ENCODE data around the gene DNM3. TPM values are rescaled to one million over a fixed set of nuclear protein-coding genes. Genes with fewer than 3 reads are reported as not detected.

The DNM3 gene
- total RNA-seq, 1 experiment from 2014 or later = 2.7 TPM

DNA sequence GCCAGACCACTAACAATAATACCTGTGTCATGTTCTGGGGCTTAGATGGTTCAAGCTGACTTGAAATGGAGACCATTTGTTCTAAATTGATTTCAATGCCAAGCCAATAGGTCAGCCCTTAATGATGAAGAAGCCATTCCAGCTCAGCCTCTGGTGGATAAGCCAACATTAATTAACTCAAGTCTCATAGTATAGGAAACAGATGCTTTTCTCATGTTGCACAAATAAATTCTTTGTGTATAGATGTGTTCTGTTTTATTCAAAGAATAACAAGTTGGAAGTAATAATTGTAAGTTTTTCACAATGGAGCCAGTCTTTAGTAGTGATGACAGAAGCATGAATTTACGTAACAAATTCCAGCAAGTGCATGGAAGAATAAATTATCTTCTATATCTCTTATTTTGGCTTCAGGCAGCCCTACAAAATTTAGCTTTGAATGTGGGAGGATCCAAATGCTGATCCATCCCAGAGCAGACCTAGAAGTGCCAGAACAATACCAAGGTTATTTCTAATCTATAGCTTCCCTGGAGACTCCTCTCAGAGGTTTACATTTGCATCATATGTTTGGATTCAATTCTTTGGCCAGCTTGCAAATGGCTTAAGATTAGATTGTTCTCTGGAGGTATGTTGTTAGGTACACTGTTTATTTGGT lies 536.9 kb downstream of the DNM3 start:
- H3K27me3 Mint-ChIP-seq (ENCODE audit: low read depth) = no peaks in the 10 kb centered on the region
- no peak overlapping the region for H2BK5ac ChIP-seq (ENCODE audit: insufficient read length, low read length)
- H4K20me1 ChIP-seq (ENCODE audit: control insufficient read depth, insufficient read depth, insufficient read length) = no peaks in the 10 kb centered on the region
- H3K9me3 Mint-ChIP-seq = no peaks in the 10 kb centered on the region
- no peak overlapping the region for H4K8ac ChIP-seq (replicated peaks; ENCODE audit: insufficient read length, low read depth, low read length)
- no peak overlapping the region for H2BK120ac ChIP-seq (ENCODE audit: low read depth, low read length, poor library complexity, severe bottlenecking)
- H3K23me2 ChIP-seq (ENCODE audit: insufficient read length, low read depth, low read length, poor library complexity, severe bottlenecking) = no peaks in the 10 kb centered on the region
- H3K27me3 ChIP-seq (ENCODE audit: insufficient read depth, low read length) = no peaks in the 10 kb centered on the region
- H2AK5ac ChIP-seq (ENCODE audit: insufficient read length, low read length) = no peak overlapping the region
- H2BK12ac ChIP-seq (ENCODE audit: insufficient read length, low read depth, low read length) = no peak overlapping the region
- no peaks in the 10 kb centered on the region for H3K79me2 ChIP-seq (ENCODE audit: insufficient read depth, low read length)
- no peaks in the 10 kb centered on the region; a peak in 1 of 7 replicates for H3K36me3 Mint-ChIP-seq (ENCODE audit: insufficient read depth in 1 of 3, low read depth in 3 of 3)
- H3K9me3 ChIP-seq (ENCODE audit: control insufficient read depth, low read depth, low read length) = no peaks in the 10 kb centered on the region
- no peak overlapping the region for H3K4ac ChIP-seq (ENCODE audit: low read depth, low read length)
- TF ChIP-seq, protein P1, sequence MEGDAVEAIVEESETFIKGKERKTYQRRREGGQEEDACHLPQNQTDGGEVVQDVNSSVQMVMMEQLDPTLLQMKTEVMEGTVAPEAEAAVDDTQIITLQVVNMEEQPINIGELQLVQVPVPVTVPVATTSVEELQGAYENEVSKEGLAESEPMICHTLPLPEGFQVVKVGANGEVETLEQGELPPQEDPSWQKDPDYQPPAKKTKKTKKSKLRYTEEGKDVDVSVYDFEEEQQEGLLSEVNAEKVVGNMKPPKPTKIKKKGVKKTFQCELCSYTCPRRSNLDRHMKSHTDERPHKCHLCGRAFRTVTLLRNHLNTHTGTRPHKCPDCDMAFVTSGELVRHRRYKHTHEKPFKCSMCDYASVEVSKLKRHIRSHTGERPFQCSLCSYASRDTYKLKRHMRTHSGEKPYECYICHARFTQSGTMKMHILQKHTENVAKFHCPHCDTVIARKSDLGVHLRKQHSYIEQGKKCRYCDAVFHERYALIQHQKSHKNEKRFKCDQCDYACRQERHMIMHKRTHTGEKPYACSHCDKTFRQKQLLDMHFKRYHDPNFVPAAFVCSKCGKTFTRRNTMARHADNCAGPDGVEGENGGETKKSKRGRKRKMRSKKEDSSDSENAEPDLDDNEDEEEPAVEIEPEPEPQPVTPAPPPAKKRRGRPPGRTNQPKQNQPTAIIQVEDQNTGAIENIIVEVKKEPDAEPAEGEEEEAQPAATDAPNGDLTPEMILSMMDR (conservative IDR thresholded peaks at IDR 0.05) = no peak
- H2AFZ ChIP-seq (ENCODE audit: low read length) = no peak overlapping the region
- H3K56ac ChIP-seq (ENCODE audit: insufficient read length, low read depth, low read length) = no peak overlapping the region
- no peak for DNase-seq
- no peak overlapping the region for H3K27ac ChIP-seq (ENCODE audit: insufficient read length, low read depth, low read length)
- peaks cover 22 to 29% of the 10 kb centered on the region in 2 experiments for H3K4me1 Mint-ChIP-seq
- no peak overlapping the region for H4K91ac ChIP-seq (ENCODE audit: insufficient read length, low read depth, low read length)
- H2BK15ac ChIP-seq (ENCODE audit: low read depth, low read length) = no peak overlapping the region
- H3K23ac ChIP-seq (ENCODE audit: insufficient read length, low read depth, low read length) = no peak overlapping the region
- no peak overlapping the region for H3K4me2 ChIP-seq (ENCODE audit: insufficient read depth, insufficient read length, low read length)
- WGBS (ENCODE audit: extremely low coverage, insufficient read length, low lambda C conversion rate) = no CpG with 5 or more reads among the region's 1 CpG
- H3K79me1 ChIP-seq (ENCODE audit: insufficient read depth, low read depth, low read length, poor library complexity, severe bottlenecking) = no peaks in the 10 kb centered on the region
- H3K14ac ChIP-seq (ENCODE audit: insufficient read depth, low read length) = no peak overlapping the region
- H4K5ac ChIP-seq (ENCODE audit: insufficient read length, low read depth, low read length) = no peak overlapping the region
- H2BK20ac ChIP-seq (ENCODE audit: low read depth, low read length, poor library complexity, severe bottlenecking) = no peak overlapping the region
- H3K18ac ChIP-seq (ENCODE audit: insufficient read length, low read depth, low read length) = no peak overlapping the region
- no peak overlapping the region for H3T11ph ChIP-seq (ENCODE audit: low read length)
- H3K4me1 ChIP-seq (ENCODE audit: insufficient read depth, low read length) = peaks cover 5% of the 10 kb centered on the region; the same call in 1 of the 2 replicates
- H3K9ac ChIP-seq (ENCODE audit: extremely low read depth, insufficient read length, low read length) = no peak overlapping the region
- H3K27ac Mint-ChIP-seq = no peak overlapping the region
- no peak overlapping the region for H3K4me3 Mint-ChIP-seq
